GM23248 (cell line): ENCODE data around the gene FPR2.

Experiments used
- EZH2 ChIP-seq: fragments of 200-600 bp; sonication (generic); IDR thresholded peaks from 2 replicates; pipeline ENCODE4 v1.6.1; 2018; ENCODE audit warnings: antibody characterized with exemption, mild to moderate bottlenecking; ENCODE audit not compliant: insufficient read depth, poor library complexity, severe bottlenecking
- EZH2phosphoT487 ChIP-seq: fragments of 200-600 bp; sonication (generic); IDR thresholded peaks from 2 replicates; pipeline ENCODE4 v1.6.1; 2018; ENCODE audit warnings: antibody characterized with exemption, moderate library complexity, mild to moderate bottlenecking, low read depth; ENCODE audit not compliant: insufficient read depth

GRCh38 chr19:51765086-51765485 is 4.1 kb downstream of the FPR2 start:
- TF ChIP-seq EZH2, result no peak
- TF ChIP-seq EZH2phosphoT487, result no peak
